Liver (tissue), 3 donors: Measurements from ENCODE around the gene CCDC138.

ENCODE experiments used
- EGR1 ChIP-seq, 2 donors: IDR thresholded peaks; 2 replicates each; pipeline ENCODE4 v1.6.1; 2016 to 2018; ENCODE audit warnings: antibody characterized with exemption in 2 of 2, low read depth in 2 of 2
- FOXA1 ChIP-seq: IDR thresholded peaks from 2 replicates; pipeline ENCODE4 v1.6.1; 2016; ENCODE audit warnings: antibody characterized with exemption
- HNF4G ChIP-seq: IDR thresholded peaks from 2 replicates; pipeline ENCODE4 v1.6.1; 2016; ENCODE audit warnings: antibody characterized with exemption
- JUND ChIP-seq, 2 donors: IDR thresholded peaks; 2 replicates each; pipeline ENCODE4 v1.6.1; 2016; ENCODE audit warnings: antibody characterized with exemption in 2 of 2
- NR2F2 ChIP-seq: IDR thresholded peaks from 2 replicates; pipeline ENCODE4 v1.6.1; 2016; ENCODE audit warnings: antibody characterized with exemption
- RAD21 ChIP-seq, 2 donors: IDR thresholded peaks; 2 replicates each; pipeline ENCODE4 v1.6.1; 2016; ENCODE audit warnings: antibody characterized with exemption in 2 of 2, mild to moderate bottlenecking in 2 of 2
- SP1 ChIP-seq: IDR thresholded peaks from 2 replicates; pipeline ENCODE4 v1.6.1; 2018; ENCODE audit warnings: antibody characterized with exemption, mild to moderate bottlenecking
- TAF1 ChIP-seq: conservative IDR thresholded peaks from 2 replicates; pipeline ENCODE4 v1.6.1; 2016; ENCODE audit warnings: antibody characterized with exemption, mild to moderate bottlenecking
- YY1 ChIP-seq: IDR thresholded peaks from 2 replicates; pipeline ENCODE4 v1.6.1; 2016; ENCODE audit warnings: antibody characterized with exemption, mild to moderate bottlenecking
- TF ChIP-seq, protein P1 (sequence below): fragments of 150-350 bp; IDR thresholded peaks from 2 replicates; pipeline ENCODE4 v1.5.1; 2017; ENCODE audit warnings: improper control_type of control experiment, low read depth, low read length; ENCODE audit not compliant: missing input control
- TF ChIP-seq, protein P2 (sequence below): IDR thresholded peaks from 2 replicates; pipeline ENCODE4 v1.6.1; 2016; ENCODE audit warnings: antibody characterized with exemption
- TF ChIP-seq, protein P3 (sequence below): IDR thresholded peaks from 2 replicates; pipeline ENCODE4 v1.6.1; 2016; ENCODE audit warnings: antibody characterized with exemption
- TF ChIP-seq, protein P4 (sequence below): IDR thresholded peaks from 2 replicates; pipeline ENCODE4 v1.6.1; 2016; ENCODE audit warnings: antibody characterized with exemption
- TF ChIP-seq, protein P5 (sequence below): IDR thresholded peaks from 2 replicates; pipeline ENCODE4 v1.6.1; 2016; ENCODE audit warnings: antibody characterized with exemption, mild to moderate bottlenecking
- donor health status: healthy.
- donor health status: healthy.

DNA sequence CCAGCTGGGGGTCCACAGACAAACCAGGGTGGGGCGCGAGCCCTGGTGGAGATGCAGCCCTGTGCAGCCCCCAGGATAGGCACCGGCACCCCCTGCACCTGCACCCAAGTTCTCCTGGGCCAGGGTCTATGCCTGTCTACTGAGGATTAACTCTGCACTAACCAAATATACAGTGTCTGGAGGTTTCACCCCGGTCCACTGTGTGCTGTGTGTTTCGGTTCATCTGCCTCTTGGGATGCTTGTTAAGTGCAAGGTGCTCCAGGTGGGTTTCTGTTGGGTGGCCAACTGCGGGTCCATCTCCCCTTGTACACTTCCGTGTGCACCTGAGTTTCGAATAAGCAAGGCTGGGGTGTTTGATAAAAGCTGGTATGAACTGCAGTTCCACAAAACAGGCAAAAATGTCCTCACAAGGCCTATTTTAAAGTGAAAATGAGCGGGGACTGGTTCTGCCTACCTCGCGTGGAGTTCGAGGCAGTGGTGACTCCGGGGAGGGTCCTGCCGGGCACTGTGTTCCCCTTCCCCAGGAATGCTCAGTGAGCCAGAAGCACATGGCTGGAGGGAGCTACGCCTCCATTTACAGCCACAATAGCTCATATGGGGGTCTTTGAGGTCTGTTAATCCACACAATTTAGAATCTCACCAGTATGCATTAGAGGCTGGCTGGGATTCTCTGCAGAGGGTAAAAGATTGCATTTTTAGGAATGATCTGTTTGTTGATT lies 131.7 kb downstream of the CCDC138 start:
- TF ChIP-seq, protein P1, sequence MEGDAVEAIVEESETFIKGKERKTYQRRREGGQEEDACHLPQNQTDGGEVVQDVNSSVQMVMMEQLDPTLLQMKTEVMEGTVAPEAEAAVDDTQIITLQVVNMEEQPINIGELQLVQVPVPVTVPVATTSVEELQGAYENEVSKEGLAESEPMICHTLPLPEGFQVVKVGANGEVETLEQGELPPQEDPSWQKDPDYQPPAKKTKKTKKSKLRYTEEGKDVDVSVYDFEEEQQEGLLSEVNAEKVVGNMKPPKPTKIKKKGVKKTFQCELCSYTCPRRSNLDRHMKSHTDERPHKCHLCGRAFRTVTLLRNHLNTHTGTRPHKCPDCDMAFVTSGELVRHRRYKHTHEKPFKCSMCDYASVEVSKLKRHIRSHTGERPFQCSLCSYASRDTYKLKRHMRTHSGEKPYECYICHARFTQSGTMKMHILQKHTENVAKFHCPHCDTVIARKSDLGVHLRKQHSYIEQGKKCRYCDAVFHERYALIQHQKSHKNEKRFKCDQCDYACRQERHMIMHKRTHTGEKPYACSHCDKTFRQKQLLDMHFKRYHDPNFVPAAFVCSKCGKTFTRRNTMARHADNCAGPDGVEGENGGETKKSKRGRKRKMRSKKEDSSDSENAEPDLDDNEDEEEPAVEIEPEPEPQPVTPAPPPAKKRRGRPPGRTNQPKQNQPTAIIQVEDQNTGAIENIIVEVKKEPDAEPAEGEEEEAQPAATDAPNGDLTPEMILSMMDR: no peak
- TF ChIP-seq EGR1 (IDR thresholded peaks at IDR 0.05; ENCODE audit: low read depth in 2 of 2): no peak
- TF ChIP-seq, protein P2, sequence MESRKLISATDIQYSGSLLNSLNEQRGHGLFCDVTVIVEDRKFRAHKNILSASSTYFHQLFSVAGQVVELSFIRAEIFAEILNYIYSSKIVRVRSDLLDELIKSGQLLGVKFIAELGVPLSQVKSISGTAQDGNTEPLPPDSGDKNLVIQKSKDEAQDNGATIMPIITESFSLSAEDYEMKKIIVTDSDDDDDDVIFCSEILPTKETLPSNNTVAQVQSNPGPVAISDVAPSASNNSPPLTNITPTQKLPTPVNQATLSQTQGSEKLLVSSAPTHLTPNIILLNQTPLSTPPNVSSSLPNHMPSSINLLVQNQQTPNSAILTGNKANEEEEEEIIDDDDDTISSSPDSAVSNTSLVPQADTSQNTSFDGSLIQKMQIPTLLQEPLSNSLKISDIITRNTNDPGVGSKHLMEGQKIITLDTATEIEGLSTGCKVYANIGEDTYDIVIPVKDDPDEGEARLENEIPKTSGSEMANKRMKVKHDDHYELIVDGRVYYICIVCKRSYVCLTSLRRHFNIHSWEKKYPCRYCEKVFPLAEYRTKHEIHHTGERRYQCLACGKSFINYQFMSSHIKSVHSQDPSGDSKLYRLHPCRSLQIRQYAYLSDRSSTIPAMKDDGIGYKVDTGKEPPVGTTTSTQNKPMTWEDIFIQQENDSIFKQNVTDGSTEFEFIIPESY: no peak
- no peak for TF ChIP-seq SP1
- TF ChIP-seq JUND (IDR thresholded peaks at IDR 0.05): no peak
- TF ChIP-seq, protein P3, sequence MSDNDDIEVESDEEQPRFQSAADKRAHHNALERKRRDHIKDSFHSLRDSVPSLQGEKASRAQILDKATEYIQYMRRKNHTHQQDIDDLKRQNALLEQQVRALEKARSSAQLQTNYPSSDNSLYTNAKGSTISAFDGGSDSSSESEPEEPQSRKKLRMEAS: no peak
- TF ChIP-seq HNF4G: no peak
- TF ChIP-seq, protein P4, sequence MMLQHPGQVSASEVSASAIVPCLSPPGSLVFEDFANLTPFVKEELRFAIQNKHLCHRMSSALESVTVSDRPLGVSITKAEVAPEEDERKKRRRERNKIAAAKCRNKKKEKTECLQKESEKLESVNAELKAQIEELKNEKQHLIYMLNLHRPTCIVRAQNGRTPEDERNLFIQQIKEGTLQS: no peak
- TF ChIP-seq RAD21 (IDR thresholded peaks at IDR 0.05): no peak
- TF ChIP-seq FOXA1: no peak
- no peak for TF ChIP-seq YY1
- TF ChIP-seq, protein P5, sequence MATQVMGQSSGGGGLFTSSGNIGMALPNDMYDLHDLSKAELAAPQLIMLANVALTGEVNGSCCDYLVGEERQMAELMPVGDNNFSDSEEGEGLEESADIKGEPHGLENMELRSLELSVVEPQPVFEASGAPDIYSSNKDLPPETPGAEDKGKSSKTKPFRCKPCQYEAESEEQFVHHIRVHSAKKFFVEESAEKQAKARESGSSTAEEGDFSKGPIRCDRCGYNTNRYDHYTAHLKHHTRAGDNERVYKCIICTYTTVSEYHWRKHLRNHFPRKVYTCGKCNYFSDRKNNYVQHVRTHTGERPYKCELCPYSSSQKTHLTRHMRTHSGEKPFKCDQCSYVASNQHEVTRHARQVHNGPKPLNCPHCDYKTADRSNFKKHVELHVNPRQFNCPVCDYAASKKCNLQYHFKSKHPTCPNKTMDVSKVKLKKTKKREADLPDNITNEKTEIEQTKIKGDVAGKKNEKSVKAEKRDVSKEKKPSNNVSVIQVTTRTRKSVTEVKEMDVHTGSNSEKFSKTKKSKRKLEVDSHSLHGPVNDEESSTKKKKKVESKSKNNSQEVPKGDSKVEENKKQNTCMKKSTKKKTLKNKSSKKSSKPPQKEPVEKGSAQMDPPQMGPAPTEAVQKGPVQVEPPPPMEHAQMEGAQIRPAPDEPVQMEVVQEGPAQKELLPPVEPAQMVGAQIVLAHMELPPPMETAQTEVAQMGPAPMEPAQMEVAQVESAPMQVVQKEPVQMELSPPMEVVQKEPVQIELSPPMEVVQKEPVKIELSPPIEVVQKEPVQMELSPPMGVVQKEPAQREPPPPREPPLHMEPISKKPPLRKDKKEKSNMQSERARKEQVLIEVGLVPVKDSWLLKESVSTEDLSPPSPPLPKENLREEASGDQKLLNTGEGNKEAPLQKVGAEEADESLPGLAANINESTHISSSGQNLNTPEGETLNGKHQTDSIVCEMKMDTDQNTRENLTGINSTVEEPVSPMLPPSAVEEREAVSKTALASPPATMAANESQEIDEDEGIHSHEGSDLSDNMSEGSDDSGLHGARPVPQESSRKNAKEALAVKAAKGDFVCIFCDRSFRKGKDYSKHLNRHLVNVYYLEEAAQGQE: no peak
- TF ChIP-seq NR2F2: no peak
- TF ChIP-seq TAF1: no peak
